ENCODE results near the gene MRPL40. TPM values are rescaled to one million over a fixed set of nuclear protein-coding genes. Genes with fewer than 3 reads are reported as not detected.
A peak's percentile ranks its signal among the peaks of the same experiment; 100 is the strongest.

MRPL40 gene
- total and polyA plus RNA-seq, 4 donors = 17.0 to 61.4 (median 32.2) TPM

DNA sequence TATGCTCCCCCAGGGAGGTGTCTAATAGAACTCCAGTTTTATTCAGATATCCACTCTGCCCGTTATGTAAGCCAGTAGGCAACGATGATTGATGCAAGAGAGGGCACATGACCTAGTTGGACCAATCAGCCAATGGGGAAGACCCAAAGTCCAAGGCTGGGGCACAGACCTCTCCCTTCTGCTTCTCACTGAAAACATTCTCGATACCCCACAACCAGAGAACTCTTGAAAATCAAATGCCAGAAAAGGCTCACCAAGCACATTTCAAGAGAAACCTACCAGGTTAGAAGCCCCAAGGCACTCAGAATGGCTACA, 8.2 kb upstream of the MRPL40 start:
- WGBS, 2 donors = 51 to 76% methylated on average over 3 of the region's 3 CpGs
- no peak overlapping the region for H3K27ac ChIP-seq (ENCODE audit: low read depth in 1 of 2, low read length in 1 of 2)
- no peaks in the 10 kb centered on the region for H3K27me3 ChIP-seq (ENCODE audit: control insufficient read depth in 3 of 3, insufficient read depth in 3 of 3, low read length in 2 of 3)
- ATAC-seq (ENCODE audit: insufficient read depth, low FRiP score) = no peak
- TF ChIP-seq, protein P1, sequence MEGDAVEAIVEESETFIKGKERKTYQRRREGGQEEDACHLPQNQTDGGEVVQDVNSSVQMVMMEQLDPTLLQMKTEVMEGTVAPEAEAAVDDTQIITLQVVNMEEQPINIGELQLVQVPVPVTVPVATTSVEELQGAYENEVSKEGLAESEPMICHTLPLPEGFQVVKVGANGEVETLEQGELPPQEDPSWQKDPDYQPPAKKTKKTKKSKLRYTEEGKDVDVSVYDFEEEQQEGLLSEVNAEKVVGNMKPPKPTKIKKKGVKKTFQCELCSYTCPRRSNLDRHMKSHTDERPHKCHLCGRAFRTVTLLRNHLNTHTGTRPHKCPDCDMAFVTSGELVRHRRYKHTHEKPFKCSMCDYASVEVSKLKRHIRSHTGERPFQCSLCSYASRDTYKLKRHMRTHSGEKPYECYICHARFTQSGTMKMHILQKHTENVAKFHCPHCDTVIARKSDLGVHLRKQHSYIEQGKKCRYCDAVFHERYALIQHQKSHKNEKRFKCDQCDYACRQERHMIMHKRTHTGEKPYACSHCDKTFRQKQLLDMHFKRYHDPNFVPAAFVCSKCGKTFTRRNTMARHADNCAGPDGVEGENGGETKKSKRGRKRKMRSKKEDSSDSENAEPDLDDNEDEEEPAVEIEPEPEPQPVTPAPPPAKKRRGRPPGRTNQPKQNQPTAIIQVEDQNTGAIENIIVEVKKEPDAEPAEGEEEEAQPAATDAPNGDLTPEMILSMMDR (IDR thresholded peaks at IDR 0.05; ENCODE audit: control extremely low read depth, extremely low read depth) = no peak
- DNase-seq = no peak
- H3K9ac ChIP-seq (ENCODE audit: insufficient read depth in 1 of 2, low read length in 2 of 2) = no peak overlapping the region
- H3K4me1 ChIP-seq (ENCODE audit: control insufficient read depth in 5 of 5, insufficient read depth in 5 of 5, low read length in 5 of 5) = peaks cover 0 to 7% (median 0%) of the 10 kb centered on the region in 5 donors
- no peaks in the 10 kb centered on the region for H3K9me3 ChIP-seq (ENCODE audit: control insufficient read depth in 4 of 4, insufficient read depth in 3 of 4, low read length in 3 of 4)
- no peaks in the 10 kb centered on the region for H3K36me3 ChIP-seq (ENCODE audit: control insufficient read depth in 4 of 4, insufficient read depth in 4 of 4, low read length in 4 of 4)
- H3K4me3 ChIP-seq = no peak overlapping the region

DNA sequence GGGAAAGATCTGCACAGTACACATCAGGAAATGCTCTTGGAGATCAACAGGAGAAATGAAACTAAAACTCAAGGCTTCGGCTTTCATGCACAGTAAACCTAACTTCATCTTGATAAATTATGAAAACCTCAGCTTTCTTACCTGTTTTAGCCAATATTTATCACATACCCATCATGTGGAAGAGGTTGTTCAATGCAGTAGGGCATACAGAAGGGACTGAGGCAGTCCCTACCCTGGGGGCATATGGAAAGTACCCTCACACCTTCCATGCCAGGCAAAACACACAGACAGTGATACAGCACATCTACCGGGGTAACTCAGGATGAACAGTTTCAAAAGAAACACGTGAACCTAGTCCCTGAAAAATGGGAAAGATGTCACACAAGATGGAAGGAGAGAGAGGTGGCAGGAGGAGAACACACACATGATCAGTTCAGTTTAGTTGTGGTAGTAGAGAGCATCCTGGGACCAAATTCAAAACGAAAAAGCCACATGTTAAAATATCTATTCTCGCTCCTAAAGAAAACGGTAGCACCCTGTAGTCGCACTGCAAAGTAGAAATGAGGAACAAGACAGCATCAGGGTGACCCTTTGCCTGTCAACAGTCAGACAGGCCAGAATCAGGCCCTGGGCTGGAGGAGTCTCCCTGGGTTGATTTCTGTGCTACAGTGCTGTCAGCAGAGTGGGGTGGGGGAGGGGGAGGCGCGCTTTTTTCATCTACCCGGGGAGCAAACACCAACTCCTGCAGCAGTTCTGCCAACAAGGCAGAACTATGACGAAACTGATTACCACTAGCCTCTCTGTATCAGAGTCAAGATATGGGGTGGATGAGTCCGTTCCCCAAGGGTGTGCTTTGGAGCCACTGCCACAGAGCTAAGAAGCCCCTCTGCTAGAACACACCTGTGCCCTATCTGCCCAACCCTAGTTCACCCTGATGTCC, 2.1 kb upstream of the MRPL40 start:
- peaks cover 0 to 6% (median 4%) of the 10 kb centered on the region in 4 donors for H3K36me3 ChIP-seq (ENCODE audit: control insufficient read depth in 4 of 4, insufficient read depth in 4 of 4, low read length in 4 of 4)
- peak overlapping the region; percentile 33 to 34 for H3K9ac ChIP-seq (ENCODE audit: insufficient read depth in 1 of 2, low read length in 2 of 2)
- peak overlapping the region; percentile 88 to 99 for H3K27ac ChIP-seq (ENCODE audit: low read depth in 1 of 2, low read length in 1 of 2)
- no peaks in the 10 kb centered on the region for H3K27me3 ChIP-seq (ENCODE audit: control insufficient read depth in 3 of 3, insufficient read depth in 3 of 3, low read length in 2 of 3)
- peaks cover 4 to 22% (median 9%) of the 10 kb centered on the region in 5 donors for H3K4me1 ChIP-seq (ENCODE audit: control insufficient read depth in 5 of 5, insufficient read depth in 5 of 5, low read length in 5 of 5)
- no peaks in the 10 kb centered on the region for H3K9me3 ChIP-seq (ENCODE audit: control insufficient read depth in 4 of 4, insufficient read depth in 3 of 4, low read length in 3 of 4)
- DNase-seq (peak; percentile 54 to 70 (median 58)), ATAC-seq (ENCODE audit: insufficient read depth, low FRiP score) (no peak)
- TF ChIP-seq, protein P1 (IDR thresholded peaks at IDR 0.05; ENCODE audit: control extremely low read depth, extremely low read depth) = no peak
- peak overlapping the region; percentile 95 for H3K4me3 ChIP-seq
- WGBS, 2 donors = 10 to 11% methylated on average over 12 of the region's 12 CpGs

DNA sequence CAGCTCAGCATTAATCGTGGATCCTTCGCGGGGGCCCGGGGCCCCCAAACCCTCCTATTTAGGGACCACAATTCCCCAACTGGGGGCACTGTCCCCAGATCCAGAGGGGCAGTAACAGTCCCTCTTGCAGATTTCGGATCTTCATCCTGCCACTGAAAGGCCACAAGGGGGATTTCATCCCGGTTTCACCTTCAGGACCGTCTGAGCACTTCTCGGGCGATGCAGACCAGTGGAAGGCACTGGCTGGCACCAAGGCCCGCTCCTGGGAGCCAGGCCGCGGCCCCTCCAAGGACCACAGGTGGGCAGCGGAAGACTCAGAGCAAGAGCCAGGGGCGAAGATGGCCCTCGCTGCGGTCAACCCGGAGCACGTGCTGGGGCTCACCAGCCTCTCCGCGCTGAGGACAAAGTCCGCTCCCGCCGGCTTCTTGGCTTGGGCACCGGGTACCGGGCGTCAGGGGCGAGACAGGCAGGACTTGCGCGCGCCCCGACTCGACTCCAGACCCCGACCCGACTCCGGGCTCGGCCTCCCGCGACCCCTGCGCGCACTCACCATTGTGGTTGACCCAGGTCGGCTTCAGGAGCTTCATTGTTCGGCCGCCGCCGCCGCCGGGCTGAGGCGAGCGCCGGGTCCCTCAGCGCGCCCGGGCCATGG, 1.3 kb upstream of the MRPL40 start:
- Histone ChIP-seq H3K36me3 (ENCODE audit: control insufficient read depth in 4 of 4, insufficient read depth in 4 of 4, low read length in 4 of 4) (peaks cover 4 to 12% (median 6%) of the 10 kb centered on the region in 4 donors), H3K27me3 (ENCODE audit: control insufficient read depth in 3 of 3, insufficient read depth in 3 of 3, low read length in 2 of 3) (no peaks in the 10 kb centered on the region), H3K4me3 (peak overlapping the region; percentile 95), H3K27ac (ENCODE audit: low read depth in 1 of 2, low read length in 1 of 2) (peak overlapping the region; percentile 88 to 99), H3K9ac (ENCODE audit: insufficient read depth in 1 of 2, low read length in 2 of 2) (peak overlapping the region; percentile 33 to 34), H3K9me3 (ENCODE audit: control insufficient read depth in 4 of 4, insufficient read depth in 3 of 4, low read length in 3 of 4) (no peaks in the 10 kb centered on the region), H3K4me1 (ENCODE audit: control insufficient read depth in 5 of 5, insufficient read depth in 5 of 5, low read length in 5 of 5) (peaks cover 4 to 22% (median 9%) of the 10 kb centered on the region in 5 donors)
- 0 to 1% methylated on average over 41 to 53 of the region's 53 CpGs for WGBS, 2 donors
- TF ChIP-seq, protein P1 (IDR thresholded peaks at IDR 0.05; ENCODE audit: control extremely low read depth, extremely low read depth) = no peak
- DNase-seq (peak; percentile 24 to 30 (median 26)), ATAC-seq (ENCODE audit: insufficient read depth, low FRiP score) (no peak)
